GM21737 (cell line): Measurements from ENCODE around the gene ZMYND12.

Source experiments
- ATAC-seq: cut with Tn5 transposase; IDR thresholded peaks from one replicate; pipeline ENCODE4 v1.9.1; 2021; ENCODE audit warnings: mild to moderate bottlenecking, moderate library complexity; ENCODE audit not compliant: unreplicated experiment

ZMYND12 gene

GRCh38 chr1:42449256-42449655, 6.6 kb downstream of the ZMYND12 start:
- no peak for ATAC-seq

- no peak for ATAC-seq
Observed at GRCh38 chr1:42442662-42443061, 13.2 kb downstream of the ZMYND12 start.

- no peak for ATAC-seq
Observed at GRCh38 chr1:42439940-42440339, 15.9 kb downstream of the ZMYND12 start.

GRCh38 chr1:42434340-42434739, 21.5 kb downstream of the ZMYND12 start:
- ATAC-seq, result no peak

GRCh38 chr1:42433369-42433768, 22.5 kb downstream of the ZMYND12 start:
- no peak for ATAC-seq

GRCh38 chr1:42432714-42433113, 23.1 kb downstream of the ZMYND12 start:
- no peak for ATAC-seq

GRCh38 chr1:42431514-42431913, 24.3 kb downstream of the ZMYND12 start:
- ATAC-seq, result no peak

- no peak for ATAC-seq
Observed at GRCh38 chr1:42430286-42431135, 25.3 kb downstream of the ZMYND12 start.

- ATAC-seq, result no peak
Observed at GRCh38 chr1:42429603-42430002, 26.2 kb downstream of the ZMYND12 start.

GRCh38 chr1:42427240-42427639, 28.6 kb downstream of the ZMYND12 start:
- no peak for ATAC-seq

- ATAC-seq, result no peak
Observed at GRCh38 chr1:42424201-42424600, 31.6 kb downstream of the ZMYND12 start.

- ATAC-seq, result no peak
Observed at GRCh38 chr1:42423681-42424080, 32.1 kb downstream of the ZMYND12 start.

GRCh38 chr1:42422737-42423136, 33.1 kb downstream of the ZMYND12 start:
- ATAC-seq, result no peak

GRCh38 chr1:42420911-42421585, 34.8 kb downstream of the ZMYND12 start:
- no peak for ATAC-seq

- no peak for ATAC-seq
Observed at GRCh38 chr1:42420121-42420520, 35.7 kb downstream of the ZMYND12 start.

GRCh38 chr1:42419126-42419821, 36.5 kb downstream of the ZMYND12 start:
- no peak for ATAC-seq

GRCh38 chr1:42418516-42418915, 37.3 kb downstream of the ZMYND12 start:
- ATAC-seq, result no peak

GRCh38 chr1:42417166-42417565, 38.7 kb downstream of the ZMYND12 start:
- ATAC-seq, result no peak

GRCh38 chr1:42414551-42415496, 41.0 kb downstream of the ZMYND12 start:
- ATAC-seq, result no peak

GRCh38 chr1:42403880-42404400, 51.9 kb downstream of the ZMYND12 start:
- no peak for ATAC-seq
